Measurements from ENCODE around the gene TNNT2.

The TNNT2 gene

DNA sequence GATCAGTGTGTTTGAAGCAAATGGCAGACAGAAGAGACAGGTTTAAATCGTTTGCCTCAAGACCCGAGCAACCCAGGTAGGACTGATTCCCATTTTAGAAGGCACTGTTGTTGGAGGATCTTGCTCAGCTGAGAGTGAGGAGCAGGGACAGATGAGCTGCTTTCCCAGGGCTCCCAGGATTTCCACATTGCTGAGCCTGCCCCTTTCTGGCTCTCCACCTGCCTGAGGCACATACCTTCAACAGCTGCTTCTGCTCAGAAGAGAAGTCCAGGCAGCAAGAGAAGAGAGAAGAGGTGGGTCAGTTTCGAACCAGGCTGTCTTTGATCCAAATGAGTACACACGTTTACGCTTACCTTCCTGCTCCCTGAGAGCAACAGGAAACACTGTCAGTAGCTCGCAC is 5.7 kb downstream of the TNNT2 start:
- FAIRE-seq = no peak
- no peak for TF ChIP-seq POU2F2 (IDR thresholded peaks at IDR 0.05; ENCODE audit: low read depth, low read length)
- no peak for TF ChIP-seq POLR2A (IDR thresholded peaks at IDR 0.05; ENCODE audit: low read depth, low read length)
- TF ChIP-seq SPI1 (IDR thresholded peaks at IDR 0.05; ENCODE audit: low read depth, low read length) = no peak
- TF ChIP-seq TAF1 (IDR thresholded peaks at IDR 0.05; ENCODE audit: low read depth, low read length) = no peak
- TF ChIP-seq POLR2AphosphoS5 (IDR thresholded peaks at IDR 0.05; ENCODE audit: low read depth, low read length) = no peak
- no peak for TF ChIP-seq PAX5 (IDR thresholded peaks at IDR 0.05; ENCODE audit: insufficient read depth, low read length, severe bottlenecking)
- DNase-seq (ENCODE audit: insufficient read length, low spot score) = no peak

DNA sequence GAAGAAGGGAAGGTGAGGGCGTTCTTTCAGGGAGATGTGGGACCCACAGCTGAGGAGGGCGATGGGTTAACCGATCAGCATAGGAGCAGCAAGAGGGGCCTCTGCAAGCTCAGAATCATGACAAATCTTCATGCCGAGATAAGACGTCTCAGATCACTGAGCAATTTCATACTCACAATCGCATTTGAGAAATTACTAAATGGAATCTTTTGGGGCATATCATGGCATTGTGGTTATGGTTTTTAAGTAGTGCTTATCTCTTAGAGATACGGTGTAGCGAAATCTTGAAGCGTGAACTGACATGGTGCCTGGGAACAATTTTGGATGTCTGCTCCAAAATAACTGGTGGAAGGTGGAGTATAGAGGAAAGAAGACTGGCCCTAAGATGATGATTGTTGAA is 6.2 kb downstream of the TNNT2 start:
- FAIRE-seq (no peak), DNase-seq (ENCODE audit: insufficient read length, low spot score) (no peak)
- TF ChIP-seq SPI1 (IDR thresholded peaks at IDR 0.05; ENCODE audit: low read depth, low read length) = no peak
- no peak for TF ChIP-seq PAX5 (IDR thresholded peaks at IDR 0.05; ENCODE audit: insufficient read depth, low read length, severe bottlenecking)
- no peak for TF ChIP-seq POLR2A (IDR thresholded peaks at IDR 0.05; ENCODE audit: low read depth, low read length)
- no peak for TF ChIP-seq POLR2AphosphoS5 (IDR thresholded peaks at IDR 0.05; ENCODE audit: low read depth, low read length)
- TF ChIP-seq POU2F2 (IDR thresholded peaks at IDR 0.05; ENCODE audit: low read depth, low read length) = no peak
- no peak for TF ChIP-seq TAF1 (IDR thresholded peaks at IDR 0.05; ENCODE audit: low read depth, low read length)

DNA sequence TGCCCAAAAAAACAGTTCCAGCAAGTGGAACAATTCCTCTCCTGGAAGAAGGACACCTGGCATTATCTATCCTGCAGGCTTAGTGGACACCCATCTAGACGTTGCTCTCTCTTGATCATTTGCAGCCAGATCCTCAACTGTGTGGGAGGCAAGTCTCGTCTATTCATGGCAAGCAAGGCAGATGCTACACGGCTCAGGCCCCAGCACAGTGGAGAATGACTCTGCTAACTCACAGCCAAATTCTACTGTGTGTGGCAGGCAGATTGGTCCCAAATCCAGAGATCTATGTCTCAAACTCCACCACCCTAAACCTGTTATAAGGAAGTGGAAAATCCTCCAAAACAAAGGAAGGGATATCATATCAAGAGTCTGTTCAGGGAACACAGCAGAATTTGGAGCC is 7.0 kb downstream of the TNNT2 start:
- FAIRE-seq = no peak
- TF ChIP-seq SPI1 (IDR thresholded peaks at IDR 0.05; ENCODE audit: low read depth, low read length) = no peak
- TF ChIP-seq POLR2A (IDR thresholded peaks at IDR 0.05; ENCODE audit: low read depth, low read length) = no peak
- TF ChIP-seq POU2F2 (IDR thresholded peaks at IDR 0.05; ENCODE audit: low read depth, low read length) = no peak
- TF ChIP-seq TAF1 (IDR thresholded peaks at IDR 0.05; ENCODE audit: low read depth, low read length) = no peak
- no peak for TF ChIP-seq POLR2AphosphoS5 (IDR thresholded peaks at IDR 0.05; ENCODE audit: low read depth, low read length)
- TF ChIP-seq PAX5 (IDR thresholded peaks at IDR 0.05; ENCODE audit: insufficient read depth, low read length, severe bottlenecking) = no peak
- DNase-seq (ENCODE audit: insufficient read length, low spot score) = no peak

DNA sequence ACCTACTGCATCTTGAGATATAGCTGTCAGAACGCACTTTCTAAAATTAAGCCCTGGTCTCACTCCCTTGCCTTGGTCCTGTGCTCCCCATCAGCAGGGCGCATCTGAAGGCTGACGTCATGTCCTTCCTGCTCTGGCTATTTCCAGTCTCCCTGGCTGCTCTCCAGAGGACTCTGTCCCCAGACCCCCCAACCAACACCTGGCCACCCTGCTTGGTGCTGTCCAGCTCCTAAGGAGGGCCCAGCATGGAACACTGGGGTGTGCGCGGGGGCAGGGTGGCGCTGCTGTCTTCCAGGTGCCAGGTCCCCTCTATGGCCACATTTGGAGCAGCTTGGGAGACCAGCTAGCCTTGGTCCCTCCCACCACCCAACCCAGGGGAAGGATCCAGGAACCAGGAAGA is 8.3 kb downstream of the TNNT2 start:
- TF ChIP-seq POLR2A (IDR thresholded peaks at IDR 0.05; ENCODE audit: low read depth, low read length) (no peak), POLR2AphosphoS5 (IDR thresholded peaks at IDR 0.05; ENCODE audit: low read depth, low read length) (no peak), TAF1 (IDR thresholded peaks at IDR 0.05; ENCODE audit: low read depth, low read length) (no peak), POU2F2 (IDR thresholded peaks at IDR 0.05; ENCODE audit: low read depth, low read length) (no peak), PAX5 (IDR thresholded peaks at IDR 0.05; ENCODE audit: insufficient read depth, low read length, severe bottlenecking) (no peak), SPI1 (IDR thresholded peaks at IDR 0.05; ENCODE audit: low read depth, low read length) (no peak)
- DNase-seq (ENCODE audit: insufficient read length, low spot score) (no peak), FAIRE-seq (no peak)

DNA sequence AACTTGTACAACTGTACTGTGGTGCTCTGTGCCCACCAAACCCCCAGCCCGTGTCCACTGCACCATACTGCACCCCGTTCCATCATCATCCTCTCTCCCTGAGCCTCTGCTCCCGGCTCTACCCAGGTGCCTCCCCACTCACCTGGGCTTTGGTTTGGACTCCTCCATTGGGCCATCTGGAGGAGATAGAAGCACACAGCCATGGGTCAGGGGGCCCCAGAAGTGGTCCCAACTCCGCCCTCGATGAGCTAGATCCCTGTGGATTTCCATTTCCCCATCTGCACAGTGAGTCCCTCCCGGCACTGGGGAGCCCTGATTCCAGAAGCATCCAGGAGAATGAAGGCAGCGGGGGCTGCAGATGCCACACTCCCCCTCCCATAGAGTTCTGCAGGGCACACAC is 10.8 kb downstream of the TNNT2 start:
- TF ChIP-seq TAF1 (IDR thresholded peaks at IDR 0.05; ENCODE audit: low read depth, low read length) = no peak
- TF ChIP-seq PAX5 (IDR thresholded peaks at IDR 0.05; ENCODE audit: insufficient read depth, low read length, severe bottlenecking) = no peak
- TF ChIP-seq POLR2A (IDR thresholded peaks at IDR 0.05; ENCODE audit: low read depth, low read length) = no peak
- no peak for TF ChIP-seq POLR2AphosphoS5 (IDR thresholded peaks at IDR 0.05; ENCODE audit: low read depth, low read length)
- TF ChIP-seq POU2F2 (IDR thresholded peaks at IDR 0.05; ENCODE audit: low read depth, low read length) = no peak
- TF ChIP-seq SPI1 (IDR thresholded peaks at IDR 0.05; ENCODE audit: low read depth, low read length) = no peak
- FAIRE-seq (no peak), DNase-seq (ENCODE audit: insufficient read length, low spot score) (no peak)

DNA sequence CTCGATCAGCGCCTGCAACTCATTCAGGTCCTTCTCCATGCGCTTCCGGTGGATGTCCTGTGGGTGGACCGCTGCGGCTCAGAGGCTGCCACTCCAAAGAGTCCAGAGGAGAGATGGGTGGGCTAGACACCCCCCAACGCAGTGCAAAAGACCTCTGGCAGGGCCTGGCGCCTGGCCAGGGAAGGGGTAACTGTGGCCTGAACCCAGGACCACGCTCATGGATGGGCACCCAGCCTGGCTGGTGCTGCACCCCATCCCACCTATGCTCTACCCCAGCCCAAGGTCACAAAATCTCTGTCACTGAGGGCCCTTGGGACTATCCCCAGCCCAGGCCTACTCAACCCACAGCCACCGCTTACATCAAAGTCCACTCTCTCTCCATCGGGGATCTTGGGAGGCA is 12.2 kb downstream of the TNNT2 start:
- DNase-seq (ENCODE audit: insufficient read length, low spot score) = no peak
- TF ChIP-seq POLR2AphosphoS5 (IDR thresholded peaks at IDR 0.05; ENCODE audit: low read depth, low read length) (no peak), PAX5 (IDR thresholded peaks at IDR 0.05; ENCODE audit: insufficient read depth, low read length, severe bottlenecking) (no peak), SPI1 (IDR thresholded peaks at IDR 0.05; ENCODE audit: low read depth, low read length) (no peak), TAF1 (IDR thresholded peaks at IDR 0.05; ENCODE audit: low read depth, low read length) (no peak), POU2F2 (IDR thresholded peaks at IDR 0.05; ENCODE audit: low read depth, low read length) (no peak), POLR2A (IDR thresholded peaks at IDR 0.05; ENCODE audit: low read depth, low read length) (no peak)
- FAIRE-seq = no peak

DNA sequence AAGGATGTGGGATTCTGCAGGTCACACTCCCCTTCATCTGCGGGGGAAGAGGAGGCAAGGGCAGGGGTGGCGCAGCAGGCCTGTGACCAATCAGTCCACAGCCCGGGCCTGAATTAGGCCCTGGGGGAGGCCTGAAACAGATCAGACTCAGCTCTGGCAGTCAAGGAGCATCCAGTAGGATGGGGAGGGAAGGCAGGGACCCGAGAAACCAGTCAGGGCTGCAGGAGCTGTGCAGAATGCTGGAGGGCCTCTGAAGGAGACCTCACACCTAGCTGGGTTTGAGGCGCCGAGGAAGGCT is 12.7 kb downstream of the TNNT2 start:
- no peak for DNase-seq (ENCODE audit: insufficient read length, low spot score)
- no peak for FAIRE-seq
- TF ChIP-seq PAX5 (IDR thresholded peaks at IDR 0.05; ENCODE audit: insufficient read depth, low read length, severe bottlenecking) = no peak
- TF ChIP-seq SPI1 (IDR thresholded peaks at IDR 0.05; ENCODE audit: low read depth, low read length) = no peak
- TF ChIP-seq POLR2A (IDR thresholded peaks at IDR 0.05; ENCODE audit: low read depth, low read length) = no peak
- no peak for TF ChIP-seq TAF1 (IDR thresholded peaks at IDR 0.05; ENCODE audit: low read depth, low read length)
- TF ChIP-seq POU2F2 (IDR thresholded peaks at IDR 0.05; ENCODE audit: low read depth, low read length) = no peak
- no peak for TF ChIP-seq POLR2AphosphoS5 (IDR thresholded peaks at IDR 0.05; ENCODE audit: low read depth, low read length)

DNA sequence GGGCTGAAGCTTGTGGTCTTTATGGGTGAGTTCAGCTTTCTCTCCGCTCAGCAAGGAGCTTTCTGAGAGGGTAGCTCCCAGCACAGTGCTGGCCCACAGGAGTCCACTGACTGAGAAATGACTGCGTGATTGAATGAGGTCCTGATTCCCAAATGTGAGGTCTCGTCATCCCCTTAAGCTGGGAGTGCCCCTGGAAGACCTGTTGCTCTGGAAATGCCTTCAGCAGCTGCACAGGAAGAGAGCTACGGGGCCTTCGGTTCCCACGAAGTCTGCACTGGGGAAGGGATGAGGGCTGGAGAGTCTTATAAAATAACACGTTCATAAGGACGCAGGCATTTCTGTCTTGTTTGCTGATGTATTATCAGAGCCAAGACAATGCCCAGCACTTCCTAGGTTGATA is 14.0 kb downstream of the TNNT2 start:
- TF ChIP-seq POLR2AphosphoS5 (IDR thresholded peaks at IDR 0.05; ENCODE audit: low read depth, low read length) (no peak), PAX5 (IDR thresholded peaks at IDR 0.05; ENCODE audit: insufficient read depth, low read length, severe bottlenecking) (no peak), POU2F2 (IDR thresholded peaks at IDR 0.05; ENCODE audit: low read depth, low read length) (no peak), POLR2A (IDR thresholded peaks at IDR 0.05; ENCODE audit: low read depth, low read length) (no peak), TAF1 (IDR thresholded peaks at IDR 0.05; ENCODE audit: low read depth, low read length) (no peak), SPI1 (IDR thresholded peaks at IDR 0.05; ENCODE audit: low read depth, low read length) (no peak)
- DNase-seq (ENCODE audit: insufficient read length, low spot score) = no peak
- FAIRE-seq = no peak

DNA sequence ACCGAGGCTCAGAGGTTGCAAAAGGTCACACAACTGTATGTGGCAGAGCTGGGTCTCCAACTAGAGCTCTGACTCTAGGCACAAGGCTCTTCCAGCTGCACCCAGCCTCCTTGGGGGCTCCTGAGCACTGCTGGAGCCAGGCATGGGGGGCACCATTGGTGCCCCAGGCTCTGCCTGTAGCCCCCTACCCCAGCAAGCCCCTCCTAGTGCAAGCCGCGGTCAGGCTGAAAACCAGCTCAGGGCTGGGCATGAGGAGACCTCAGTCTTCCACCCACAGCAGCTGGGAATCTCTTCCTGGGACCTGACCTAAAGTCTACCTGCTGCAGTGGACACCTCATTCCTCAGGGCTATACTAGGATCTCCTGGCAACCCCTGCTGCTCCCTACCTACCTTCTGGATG is 14.6 kb downstream of the TNNT2 start:
- TF ChIP-seq POLR2AphosphoS5 (IDR thresholded peaks at IDR 0.05; ENCODE audit: low read depth, low read length) = no peak
- no peak for DNase-seq (ENCODE audit: insufficient read length, low spot score)
- FAIRE-seq = no peak

DNA sequence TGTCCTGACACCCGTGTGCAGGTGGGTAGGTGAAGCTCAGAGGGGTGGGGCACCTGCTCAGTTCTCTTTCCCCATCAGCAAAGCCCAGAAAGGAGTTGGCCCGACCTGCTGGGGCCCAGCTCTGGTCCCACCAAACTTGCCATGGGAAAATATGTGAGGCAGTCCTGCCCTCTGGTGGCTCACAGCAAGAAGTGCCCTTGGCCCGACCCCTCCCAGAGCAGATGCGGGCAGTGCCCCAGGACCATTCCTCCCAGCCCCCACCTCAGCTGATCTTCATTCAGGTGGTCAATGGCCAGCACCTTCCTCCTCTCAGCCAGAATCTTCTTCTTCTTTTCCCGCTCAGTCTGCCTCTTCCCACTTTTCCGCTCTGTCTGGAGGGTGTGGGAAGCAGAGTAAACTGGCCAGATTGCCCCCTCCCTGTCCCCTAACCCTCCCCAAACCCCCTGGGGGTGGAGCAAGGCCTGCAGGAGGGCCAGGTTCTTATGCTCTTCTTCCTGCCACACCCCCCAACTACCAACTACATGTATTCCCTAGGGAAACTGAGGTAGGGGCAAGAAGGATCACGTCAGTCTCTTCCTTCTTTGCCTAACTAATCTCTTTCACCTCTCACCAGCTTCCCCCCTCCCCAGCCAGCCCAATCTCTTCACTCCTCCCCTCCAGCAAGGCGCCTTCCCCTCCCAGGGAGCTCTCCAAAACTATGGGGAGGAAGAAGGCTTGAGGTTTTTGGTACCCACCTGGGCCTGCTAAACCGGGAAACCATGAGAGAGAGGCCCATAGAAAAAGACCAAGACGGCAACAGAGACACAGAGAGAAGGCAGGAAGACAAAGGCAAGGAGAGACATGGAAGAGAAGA is 15.6 kb downstream of the TNNT2 start:
- peak; percentile 58 for FAIRE-seq
- TF ChIP-seq POU2F2 (IDR thresholded peaks at IDR 0.05; ENCODE audit: low read depth, low read length) = no peak
- no peak for TF ChIP-seq POLR2A (IDR thresholded peaks at IDR 0.05; ENCODE audit: low read depth, low read length)
- TF ChIP-seq TAF1 (IDR thresholded peaks at IDR 0.05; ENCODE audit: low read depth, low read length) = no peak
- no peak for TF ChIP-seq POLR2AphosphoS5 (IDR thresholded peaks at IDR 0.05; ENCODE audit: low read depth, low read length)
- no peak for TF ChIP-seq PAX5 (IDR thresholded peaks at IDR 0.05; ENCODE audit: insufficient read depth, low read length, severe bottlenecking)
- TF ChIP-seq SPI1 (IDR thresholded peaks at IDR 0.05; ENCODE audit: low read depth, low read length) = no peak
- DNase-seq (ENCODE audit: insufficient read length, low spot score) = peak; percentile 89
